H9 (cell line): ENCODE measurements around the gene FPR2. TPM values are rescaled to one million over a fixed set of nuclear protein-coding genes. Genes with fewer than 3 reads are reported as not detected.

ENCODE experiments used
- DNase-seq: peaks from one replicate; pipeline ENCODE4 v3.0.0-alpha.2; 2017
- H2AFZ ChIP-seq: one replicate; pipeline ENCODE4 v1.6.1; 2013; ENCODE audit warnings: mild to moderate bottlenecking, low read length, control low read depth, moderate library complexity
- H2AK5ac ChIP-seq: 2 replicates; pipeline ENCODE4 v1.6.1; 2013; ENCODE audit warnings: low read length, control low read depth, mixed read lengths; ENCODE audit not compliant: insufficient read length
- H2BK120ac ChIP-seq: one replicate; pipeline ENCODE4 v1.6.1; 2013; ENCODE audit warnings: low read depth, mild to moderate bottlenecking, low read length, control low read depth, inconsistent platforms; ENCODE audit not compliant: poor library complexity, severe bottlenecking
- H2BK12ac ChIP-seq: 2 replicates; pipeline ENCODE4 v1.6.1; 2013; ENCODE audit warnings: low read length, control low read depth, mixed read lengths, low read depth; ENCODE audit not compliant: insufficient read length
- H2BK15ac ChIP-seq: 2 replicates; pipeline ENCODE4 v1.6.1; 2013; ENCODE audit warnings: low read depth, low read length, control low read depth
- H2BK20ac ChIP-seq: one replicate; pipeline ENCODE4 v1.6.1; 2013; ENCODE audit warnings: low read depth, mild to moderate bottlenecking, low read length, control low read depth, inconsistent platforms; ENCODE audit not compliant: poor library complexity, severe bottlenecking
- H2BK5ac ChIP-seq: 2 replicates; pipeline ENCODE4 v1.6.1; 2013; ENCODE audit warnings: low read length, control low read depth, mixed read lengths; ENCODE audit not compliant: insufficient read length
- H3K14ac ChIP-seq: 2 replicates; pipeline ENCODE4 v1.6.1; 2013; ENCODE audit warnings: low read length, control low read depth; ENCODE audit not compliant: insufficient read depth
- H3K18ac ChIP-seq: 2 replicates; pipeline ENCODE4 v1.6.1; 2013; ENCODE audit warnings: low read depth, mild to moderate bottlenecking, mixed read lengths, low read length, control low read depth; ENCODE audit not compliant: insufficient read length
- H3K23ac ChIP-seq: 2 replicates; pipeline ENCODE4 v1.6.1; 2013; ENCODE audit warnings: low read length, control low read depth, mixed read lengths, low read depth; ENCODE audit not compliant: insufficient read length
- H3K23me2 ChIP-seq: 2 replicates; pipeline ENCODE4 v1.6.1; 2013; ENCODE audit warnings: low read depth, mild to moderate bottlenecking, mixed read lengths, low read length, control low read depth; ENCODE audit not compliant: insufficient read length, poor library complexity, severe bottlenecking
- H3K27ac ChIP-seq: 2 replicates; pipeline ENCODE4 v1.5.1; 2013; ENCODE audit warnings: low read length, control low read depth, mixed read lengths, low read depth; ENCODE audit not compliant: insufficient read length
- H3K27me3 ChIP-seq: 2 replicates; pipeline ENCODE4 v1.6.1; 2013; ENCODE audit warnings: low read length, control low read depth, inconsistent platforms; ENCODE audit not compliant: insufficient read depth
- H3K4ac ChIP-seq: 2 replicates; pipeline ENCODE4 v1.6.1; 2013; ENCODE audit warnings: low read depth, mild to moderate bottlenecking, control low read depth, inconsistent platforms, low read length, moderate library complexity
- H3K4me1 ChIP-seq: 2 replicates; pipeline ENCODE4 v1.6.1; 2013; ENCODE audit warnings: low read length, control low read depth, inconsistent platforms; ENCODE audit not compliant: insufficient read depth
- H3K4me2 ChIP-seq: 2 replicates; pipeline ENCODE4 v1.6.1; 2013; ENCODE audit warnings: low read length, control low read depth, mixed read lengths; ENCODE audit not compliant: insufficient read length, insufficient read depth
- H3K56ac ChIP-seq: 2 replicates; pipeline ENCODE4 v1.6.1; 2013; ENCODE audit warnings: low read depth, mild to moderate bottlenecking, mixed read lengths, low read length, control low read depth; ENCODE audit not compliant: insufficient read length
- H3K79me1 ChIP-seq: 2 replicates; pipeline ENCODE4 v1.6.1; 2013; ENCODE audit warnings: low read depth, mild to moderate bottlenecking, moderate library complexity, low read length, control low read depth, inconsistent platforms; ENCODE audit not compliant: insufficient read depth, poor library complexity, severe bottlenecking
- H3K79me2 ChIP-seq: 2 replicates; pipeline ENCODE4 v1.6.1; 2013; ENCODE audit warnings: low read length, control low read depth, inconsistent platforms; ENCODE audit not compliant: insufficient read depth
- H3K9ac ChIP-seq: 2 replicates; pipeline ENCODE4 v1.6.1; 2013; ENCODE audit warnings: low read length, control low read depth, mixed read lengths; ENCODE audit not compliant: insufficient read length; ENCODE audit errors: extremely low read depth
- H3K9me3 ChIP-seq: one replicate; pipeline ENCODE4 v1.6.1; 2013; ENCODE audit warnings: low read depth, low read length, inconsistent platforms; ENCODE audit not compliant: control insufficient read depth
- H3T11ph ChIP-seq: one replicate; pipeline ENCODE4 v1.6.1; 2013; ENCODE audit warnings: mild to moderate bottlenecking, low read length, control low read depth, inconsistent platforms
- H4K20me1 ChIP-seq: one replicate; pipeline ENCODE4 v1.6.1; 2013; ENCODE audit not compliant: control insufficient read depth, insufficient read length, insufficient read depth
- H4K5ac ChIP-seq: 2 replicates; pipeline ENCODE4 v1.6.1; 2013; ENCODE audit warnings: low read depth, mild to moderate bottlenecking, mixed read lengths, low read length, control low read depth; ENCODE audit not compliant: insufficient read length
- H4K8ac ChIP-seq: replicated peaks from 2 replicates; pipeline ENCODE4 v1.6.1; 2013; ENCODE audit warnings: low read length, control low read depth, mixed read lengths, low read depth; ENCODE audit not compliant: insufficient read length
- H4K91ac ChIP-seq: 2 replicates; pipeline ENCODE4 v1.6.1; 2013; ENCODE audit warnings: low read depth, mild to moderate bottlenecking, moderate library complexity, mixed read lengths, low read length, control low read depth; ENCODE audit not compliant: insufficient read length
- H3K27ac Mint-ChIP-seq, 3 experiments: 2 replicates in 2 of 3; 3 replicates in 1 of 3; pipeline ENCODE4 v1.8.0; 2020 to 2021; ENCODE audit warnings: mixed read lengths in 3 of 3, mild to moderate bottlenecking in 1 of 3, moderate library complexity in 1 of 3
- H3K27me3 Mint-ChIP-seq: 2 replicates; pipeline ENCODE4 v1.8.0; 2021; ENCODE audit warnings: low read depth, mild to moderate bottlenecking, moderate library complexity, mixed read lengths
- H3K36me3 Mint-ChIP-seq, 3 experiments: 2 replicates in 2 of 3; 3 replicates in 1 of 3; pipeline ENCODE4 v1.8.0; 2020 to 2021; ENCODE audit warnings: low read depth in 3 of 3, mixed read lengths in 3 of 3; ENCODE audit not compliant: insufficient read depth in 1 of 3
- H3K4me1 Mint-ChIP-seq, 2 experiments: 2 replicates each; pipeline ENCODE4 v1.8.0; 2020; ENCODE audit warnings: mixed read lengths in 2 of 2
- H3K4me3 Mint-ChIP-seq, 2 experiments: 2 replicates in 1 of 2; 3 replicates in 1 of 2; pipeline ENCODE4 v1.8.0; 2020 to 2021; ENCODE audit warnings: mild to moderate bottlenecking in 2 of 2, mixed read lengths in 2 of 2, moderate library complexity in 1 of 2
- H3K9me3 Mint-ChIP-seq, 2 experiments: 2 replicates in 1 of 2; 3 replicates in 1 of 2; pipeline ENCODE4 v1.8.0; 2020; ENCODE audit warnings: mild to moderate bottlenecking in 2 of 2, mixed read lengths in 2 of 2, moderate library complexity in 1 of 2
- CTCF ChIP-seq: fragments of 200-600 bp; sonication (generic); conservative IDR thresholded peaks from 3 replicates; pipeline ENCODE4 v1.8.0; 2021; ENCODE audit warnings: antibody characterized with exemption, mild to moderate bottlenecking
- WGBS: extraction: QIAGEN DNeasy Blood & Tissue Kit; methylation state at CpG from one replicate; pipeline ENCODE4 v1.1.7; 2013; ENCODE audit warnings: missing lambda C conversion rate, low lambda C conversion rate, mixed read lengths; ENCODE audit not compliant: insufficient read length; ENCODE audit errors: extremely low coverage; 5-methylcytosine and 5-hydroxymethylcytosine counted together
- total RNA-seq: library from RNA; stranded (reverse); gene quantifications from 2 replicates; pipeline ENCODE4 v1.2.1, GENCODE V29; 2021

The FPR2 gene
- total RNA-seq, 1 experiment from 2014 or later: not detected

- Mint-ChIP-seq H3K27ac (no peak overlapping the region), H3K27me3 (peaks cover 69% of the 10 kb centered on the region), H3K36me3 (no peaks in the 10 kb centered on the region), H3K4me3 (no peak overlapping the region), H3K4me1 (peaks cover 7 to 13% of the 10 kb centered on the region in 2 experiments), H3K9me3 (peaks cover 0 to 34% of the 10 kb centered on the region in 2 experiments; a peak in 4 of 5 replicates)
- no peak for TF ChIP-seq CTCF
- Histone ChIP-seq H3K23ac (no peak overlapping the region), H3K79me1 (no peaks in the 10 kb centered on the region), H3K79me2 (no peaks in the 10 kb centered on the region), H3K56ac (no peak overlapping the region), H2BK12ac (no peak overlapping the region), H2BK15ac (no peak overlapping the region), H3K27ac (no peak overlapping the region), H2BK120ac (no peak overlapping the region), H3K4ac (no peak overlapping the region), H3K18ac (no peak overlapping the region), H4K8ac (no peak overlapping the region), H3K27me3 (peaks cover 6% of the 10 kb centered on the region; the same call in 1 of the 2 replicates), H3K9me3 (no peaks in the 10 kb centered on the region), H4K20me1 (no peaks in the 10 kb centered on the region), H3K23me2 (peaks cover 9% of the 10 kb centered on the region), H2BK20ac (no peak overlapping the region), H2AK5ac (no peak overlapping the region), H3K14ac (no peak overlapping the region), H3T11ph (no peak overlapping the region), H4K91ac (no peak overlapping the region), H4K5ac (no peak overlapping the region), H3K4me1 (no peaks in the 10 kb centered on the region; the same call in 1 of the 2 replicates), H2AFZ (no peak overlapping the region), H3K4me2 (no peak overlapping the region), H2BK5ac (no peak overlapping the region), H3K9ac (no peak overlapping the region)
- no CpG with 5 or more reads among the region's 7 CpGs for WGBS
- DNase-seq: no peak
Observed at GRCh38 chr19:51721905-51722304, 39.1 kb upstream of the FPR2 start.
